Stimulated activated CD4-positive, alpha-beta T cell treated with anti-CD3 and anti-CD28 coated beads, Interleukin-4, amount 100 ng/mL, for 1 hour (primary cell): ENCODE measurements around the gene PHRF1.
A peak's percentile ranks its signal among the peaks of the same experiment; 100 is the strongest.

Source experiments
- DNase-seq: peaks from one replicate; pipeline ENCODE4 v3.0.0-alpha.2; 2020

The PHRF1 gene

GRCh38 chr11:575996-576768, at the start of gene PHRF1:
Gene PHRF1 (plus strand): TSS chr11:576470. CDS start chr11:581513, 5,043 bp downstream.
- peak; percentile 95 for DNase-seq

- DNase-seq: no peak
Observed at GRCh38 chr11:528166-528814, 48.0 kb upstream of the PHRF1 start.

- DNase-seq: no peak
Observed at GRCh38 chr11:528815-529727, 47.2 kb upstream of the PHRF1 start.

GRCh38 chr11:529728-530411, 46.4 kb upstream of the PHRF1 start:
- DNase-seq: no peak

- DNase-seq: no peak
Observed at GRCh38 chr11:530960-531831, 45.1 kb upstream of the PHRF1 start.

GRCh38 chr11:531919-532526, 44.2 kb upstream of the PHRF1 start:
- no peak for DNase-seq

- no peak for DNase-seq
Observed at GRCh38 chr11:532527-532985, 43.7 kb upstream of the PHRF1 start.

- DNase-seq: no peak
Observed at GRCh38 chr11:532986-533585, 43.2 kb upstream of the PHRF1 start.

GRCh38 chr11:533586-534395, 42.5 kb upstream of the PHRF1 start:
- no peak for DNase-seq

GRCh38 chr11:534396-535209, 41.7 kb upstream of the PHRF1 start:
- no peak for DNase-seq

GRCh38 chr11:535210-535518, 41.1 kb upstream of the PHRF1 start:
- DNase-seq: no peak

GRCh38 chr11:535519-536454, 40.5 kb upstream of the PHRF1 start, which contains the start of gene HRAS:
Gene HRAS (minus strand): TSS chr11:535576.
- DNase-seq: peak; percentile 95

GRCh38 chr11:536841-537621, 39.2 kb upstream of the PHRF1 start, which contains the start of gene LRRC56:
Gene LRRC56 (plus strand): TSS chr11:537527. CDS start chr11:540685, 3,158 bp downstream.
- peak; percentile 90 for DNase-seq

GRCh38 chr11:537622-538430, 38.4 kb upstream of the PHRF1 start:
- no peak for DNase-seq

GRCh38 chr11:538431-539051, 37.7 kb upstream of the PHRF1 start:
- no peak for DNase-seq
